ENCODE measurements around the gene HARBI1.

HARBI1 gene

DNA sequence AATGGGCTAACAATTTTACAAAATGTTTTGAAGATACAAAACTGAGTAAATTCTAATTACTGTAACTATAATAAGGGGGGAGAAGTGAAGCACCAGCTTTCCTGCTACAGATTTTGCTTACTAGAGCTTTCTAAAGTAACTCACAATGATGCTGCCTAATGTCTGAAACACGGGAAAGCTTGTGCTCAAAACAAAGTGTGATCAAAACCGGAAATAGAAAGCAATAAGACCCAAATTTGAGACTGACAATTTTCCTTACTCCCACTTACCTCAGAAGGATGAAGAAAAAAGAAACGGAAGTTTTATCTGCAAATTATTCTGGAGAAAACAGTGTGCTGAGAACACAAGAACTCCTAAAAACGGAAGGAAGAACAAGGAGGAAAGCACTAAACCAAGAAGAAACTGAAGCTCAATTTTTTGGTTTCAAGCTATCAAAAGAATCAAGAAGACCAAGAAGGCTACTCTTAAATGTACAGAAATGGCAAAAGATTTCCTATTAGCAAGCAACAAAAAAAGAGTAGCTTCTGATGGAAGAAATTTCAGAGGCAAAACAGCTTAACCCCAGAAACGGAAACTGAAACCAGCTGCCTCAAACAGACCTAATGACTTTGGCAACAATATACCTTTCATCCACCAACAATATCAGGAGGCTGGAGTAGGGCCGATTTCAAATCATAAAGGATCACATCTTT lies 56.6 kb downstream of the HARBI1 start:
- TF ChIP-seq ZNF274 (IDR thresholded peaks at IDR 0.05; ENCODE audit: low read depth, low read length), result no peak
- peak overlapping the region; percentile 40 for H3K4me3 ChIP-seq (ENCODE audit: low read length)

DNA sequence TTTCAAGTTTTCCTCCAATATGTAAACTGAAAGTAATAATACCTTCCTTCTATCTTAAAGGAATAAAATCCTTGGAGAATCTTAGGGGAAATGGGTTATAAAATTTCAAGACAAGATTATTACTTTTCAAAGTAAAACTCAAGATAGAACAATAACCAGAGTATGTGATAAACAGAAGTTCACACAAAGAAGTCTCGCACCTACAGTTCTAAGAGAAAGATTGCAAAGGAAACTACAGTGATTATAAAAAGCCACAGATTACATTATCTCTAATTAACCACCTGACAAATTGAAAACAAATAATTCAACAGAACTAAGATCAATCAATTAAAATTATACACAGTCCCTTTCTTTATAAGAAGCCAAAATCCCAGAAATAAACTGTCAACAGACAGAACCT lies 57.2 kb downstream of the HARBI1 start:
- no peak for TF ChIP-seq ZNF274 (IDR thresholded peaks at IDR 0.05; ENCODE audit: low read depth, low read length)
- no peak overlapping the region; the same call in 1 of the 2 replicates for H3K4me3 ChIP-seq (ENCODE audit: low read length)

DNA sequence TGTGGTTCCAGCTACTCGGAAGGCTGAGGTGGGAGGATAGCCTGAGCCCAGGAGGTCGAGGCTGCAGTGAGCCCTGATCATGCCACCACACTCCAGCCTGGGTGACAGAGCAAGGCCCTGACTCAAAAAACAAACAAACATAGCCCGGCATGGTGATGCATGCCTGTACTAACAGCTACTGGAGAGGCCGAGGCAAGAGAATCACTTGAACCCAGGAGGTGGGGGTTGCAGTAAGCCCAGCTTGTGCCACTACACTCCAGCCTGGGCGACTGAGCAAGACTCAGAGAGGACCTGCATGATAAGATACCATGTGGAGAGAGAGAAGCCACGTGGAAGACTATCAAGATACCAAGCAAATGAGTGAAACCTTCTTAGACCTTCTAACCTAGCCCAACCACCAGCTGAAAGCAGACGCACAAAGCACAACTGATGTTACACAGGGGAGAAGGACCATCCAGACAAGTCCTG lies 59.3 kb downstream of the HARBI1 start:
- H3K4me3 ChIP-seq (ENCODE audit: low read length), result no peak overlapping the region
- TF ChIP-seq ZNF274 (IDR thresholded peaks at IDR 0.05; ENCODE audit: low read depth, low read length), result no peak

DNA sequence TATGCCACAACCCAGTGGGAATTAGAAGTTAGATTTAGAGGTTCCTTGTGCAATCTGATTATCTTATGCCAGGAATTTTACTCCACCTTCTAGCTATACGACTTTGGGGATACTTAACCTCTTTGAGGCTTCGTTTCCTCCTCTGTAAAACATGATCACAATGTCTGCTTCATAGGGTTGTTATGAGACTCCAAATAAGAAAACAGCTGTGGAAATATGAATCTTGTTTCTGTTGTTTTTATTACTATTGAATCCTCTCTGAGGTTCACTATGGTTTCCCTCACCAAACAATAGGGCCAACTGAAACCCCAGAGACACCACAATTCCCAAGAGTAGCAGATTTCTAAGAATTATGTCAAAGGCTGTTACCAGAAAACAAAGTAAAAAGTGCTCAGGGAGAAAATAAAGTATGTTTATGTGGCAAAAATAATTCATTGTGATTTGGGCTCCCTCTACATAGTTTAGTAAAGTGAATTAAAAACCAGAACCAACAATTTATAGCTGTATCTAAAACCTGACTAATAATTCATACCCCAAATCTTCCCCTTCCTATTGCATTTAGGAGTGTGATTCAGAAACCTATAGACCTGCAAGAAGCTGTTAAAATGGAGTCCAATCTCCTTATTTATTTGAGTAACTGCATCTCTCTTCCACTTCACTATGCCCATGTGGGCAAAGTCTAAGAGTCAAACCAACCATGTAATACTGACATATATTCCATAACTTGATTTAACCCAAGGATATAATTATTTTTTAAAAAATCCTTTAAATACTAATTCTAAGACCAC lies 61.6 kb downstream of the HARBI1 start:
- TF ChIP-seq ZNF274 (IDR thresholded peaks at IDR 0.05; ENCODE audit: low read depth, low read length), result no peak
- no peak overlapping the region for H3K4me3 ChIP-seq (ENCODE audit: low read length)

DNA sequence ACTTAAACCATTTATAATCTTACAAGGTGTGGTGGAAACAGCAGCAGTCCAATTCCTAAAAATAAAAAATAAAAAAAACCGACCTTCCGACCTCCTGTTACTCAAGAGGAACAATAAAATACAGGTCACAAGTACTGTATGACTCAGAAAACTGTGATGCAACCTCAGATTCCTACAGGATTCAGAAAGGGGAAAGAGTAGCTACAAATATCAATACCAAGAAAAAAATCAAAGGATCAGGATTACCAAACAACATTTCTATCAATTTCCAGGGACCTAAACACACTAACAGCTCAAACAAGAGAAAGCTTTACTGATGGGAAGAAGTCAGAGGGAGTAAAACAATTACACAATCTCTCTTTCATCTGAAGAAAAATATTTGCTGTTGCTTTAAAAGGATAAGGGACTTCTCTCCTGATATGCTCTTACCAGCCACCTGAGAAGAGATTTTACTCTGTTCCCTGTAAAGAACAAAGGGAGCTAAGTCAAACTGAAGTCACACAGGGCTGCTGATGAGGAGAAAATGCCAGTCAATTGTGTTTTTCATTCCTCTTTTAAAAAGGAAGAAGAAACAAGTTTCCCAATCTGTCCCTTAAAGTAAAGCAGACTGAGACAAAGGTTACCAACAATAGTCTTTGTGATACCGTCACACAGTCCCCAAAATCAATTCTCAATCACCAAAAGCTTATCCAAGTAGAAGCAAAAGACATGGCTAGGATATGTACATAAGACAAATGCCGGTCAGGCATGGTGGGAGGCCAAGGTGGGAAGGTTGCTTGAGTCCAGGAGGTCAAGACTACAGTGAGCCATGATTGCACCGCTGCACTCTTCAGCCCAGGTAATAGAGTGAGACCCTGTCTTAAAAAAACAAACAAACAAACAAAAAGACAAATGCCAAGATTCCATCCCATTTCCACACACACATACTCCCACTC lies 62.5 kb downstream of the HARBI1 start:
- no peak for TF ChIP-seq ZNF274 (IDR thresholded peaks at IDR 0.05; ENCODE audit: low read depth, low read length)
- H3K4me3 ChIP-seq (ENCODE audit: low read length), result no peak overlapping the region

DNA sequence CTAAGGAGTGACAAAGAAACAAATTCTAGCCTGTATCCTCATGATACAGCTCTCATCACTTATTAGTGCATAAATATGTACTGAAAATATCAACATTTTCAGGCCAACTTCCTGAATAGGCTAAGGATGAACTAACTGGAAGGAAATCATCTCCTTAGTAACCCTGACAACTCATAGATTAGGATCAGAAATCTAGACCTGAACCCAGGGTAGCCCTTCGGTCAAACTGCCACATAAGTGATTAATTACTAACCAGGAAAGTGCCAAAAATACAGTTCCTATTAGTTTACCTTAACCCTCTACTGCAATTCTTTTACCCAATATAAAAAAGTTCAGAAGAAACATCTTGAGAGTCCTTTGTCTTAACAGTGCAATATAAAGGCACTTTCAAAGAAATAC lies 63.2 kb downstream of the HARBI1 start:
- H3K4me3 ChIP-seq (ENCODE audit: low read length), result no peak overlapping the region; the same call in 1 of the 2 replicates
- no peak for TF ChIP-seq ZNF274 (IDR thresholded peaks at IDR 0.05; ENCODE audit: low read depth, low read length)
